ENCODE measurements around the gene VAMP1. TPM values are rescaled to one million over a fixed set of nuclear protein-coding genes. Genes with fewer than 3 reads are reported as not detected.

Gene VAMP1
- total RNA-seq, 1 experiment from 2014 or later = 13.9 TPM

GRCh38 chr12:6416596-6416995 is 53.9 kb downstream of the VAMP1 start:
- Histone ChIP-seq H3K9me3 (ENCODE audit: low read length) (no peaks in the 10 kb centered on the region), H3K27me3 (ENCODE audit: low read length) (no peaks in the 10 kb centered on the region), H3K4me3 (ENCODE audit: low read length) (no peak overlapping the region), H3K9me2 (replicated peaks; ENCODE audit: low read length) (no peaks in the 10 kb centered on the region), H3K4me2 (ENCODE audit: low read length) (no peak overlapping the region), H4K20me1 (ENCODE audit: low read length) (no peaks in the 10 kb centered on the region), H3K27ac (ENCODE audit: low read length) (no peak overlapping the region), H3F3A (ENCODE audit: low read length, unreplicated experiment) (no peaks in the 10 kb centered on the region), H3K79me2 (ENCODE audit: low read length) (no peaks in the 10 kb centered on the region), H3K9ac (ENCODE audit: low read length) (no peak overlapping the region), H2AFZ (ENCODE audit: low read length) (no peak overlapping the region), H3K4me1 (ENCODE audit: insufficient read depth, low read length) (peaks cover 15% of the 10 kb centered on the region), H3K36me3 (ENCODE audit: low read depth, low read length) (0 out of 2 replicates have a peak, but pooled peaks cover 3% of the 10 kb centered on the region)
- intact Hi-C loops (cut with micrococcal nuclease) = no loop called here
- TF ChIP-seq EZH2phosphoT487 (IDR thresholded peaks at IDR 0.05; ENCODE audit: borderline replicate concordance, low read length) = no peak
- TF ChIP-seq EZH2 (IDR thresholded peaks at IDR 0.05; ENCODE audit: low read length, unreplicated experiment) = no peak
- TF ChIP-seq CTCF (conservative IDR thresholded peaks at IDR 0.05; ENCODE audit: low read depth, low read length) = no peak
- no peak for DNase-seq
- ChIA-PET POLR2A (ENCODE audit: unreplicated experiment) (no interaction called here), CTCF (no interaction called here)
- no peak for ATAC-seq
- BruUV-seq (replicated peaks) = no TSS peak

Other genes with a start within 250 kb of the VAMP1 start
- gene PLEKHG6, start 160.0 kb downstream of the VAMP1 start, total RNA-seq (2014; rRNA removed) = 18.0 and 18.4 TPM in 2 replicates
- gene TNFRSF1A, start 128.6 kb downstream of the VAMP1 start, total RNA-seq (2014; rRNA removed) = 95.1 and 97.4 TPM in 2 replicates
- 2.3 and 2.9 TPM in 2 replicates for gene SCNN1A, start 95.1 kb downstream of the VAMP1 start, total RNA-seq (2014; rRNA removed)
- 160 and 163 TPM in 2 replicates for gene LTBR, start 86.5 kb downstream of the VAMP1 start, total RNA-seq (2014; rRNA removed)
- not detected in 2 replicates for gene CD27, start 25.7 kb downstream of the VAMP1 start, total RNA-seq (2014; rRNA removed)
- gene TAPBPL, start 18.6 kb downstream of the VAMP1 start, total RNA-seq (2014; rRNA removed) = 0.47 and 1.8 TPM in 2 replicates
- 135 and 157 TPM in 2 replicates for gene MRPL51, start 22.6 kb upstream of the VAMP1 start, total RNA-seq (2014; rRNA removed)
- gene NCAPD2, start 23.4 kb upstream of the VAMP1 start, total RNA-seq (2014; rRNA removed) = 105 TPM in 2 replicates
- gene GAPDH, start 63.8 kb upstream of the VAMP1 start, total RNA-seq (2014; rRNA removed) = 6,976 and 7,326 TPM in 2 replicates
- gene IFFO1, start 85.4 kb upstream of the VAMP1 start, total RNA-seq (2014; rRNA removed) = 0.11 and 1.0 TPM in 2 replicates
- gene NOP2, start 97.6 kb upstream of the VAMP1 start, total RNA-seq (2014; rRNA removed) = 63.3 and 83.8 TPM in 2 replicates
- 216 and 231 TPM in 2 replicates for gene CHD4, start 136.7 kb upstream of the VAMP1 start, total RNA-seq (2014; rRNA removed)
- gene LPAR5, start 165.3 kb upstream of the VAMP1 start, total RNA-seq (2014; rRNA removed) = 2.3 and 4.3 TPM in 2 replicates
- 0.77 TPM in 1 of 2 replicates, not detected in the other for gene ACRBP, start 176.8 kb upstream of the VAMP1 start, total RNA-seq (2014; rRNA removed)
- gene ING4, start 192.4 kb upstream of the VAMP1 start, total RNA-seq (2014; rRNA removed) = 17.0 and 23.8 TPM in 2 replicates
- gene ZNF384, start 218.7 kb upstream of the VAMP1 start, total RNA-seq (2014; rRNA removed) = 19.6 and 22.3 TPM in 2 replicates
- gene PIANP, start 230.1 kb upstream of the VAMP1 start, total RNA-seq (2014; rRNA removed) = not detected in 2 replicates